ENCODE data around the gene FAM111B. TPM values are rescaled to one million over a fixed set of nuclear protein-coding genes. Genes with fewer than 3 reads are reported as not detected.
A peak's percentile ranks its signal among the peaks of the same experiment; 100 is the strongest.
"Not testable (repeated sequence)": the region's sequence is repeated elsewhere in the genome, so short reads cannot be mapped to it uniquely, and the experiment has no call there.

The FAM111B gene
- total RNA-seq, 4 donors from 2014 or later, result 0.19 to 2.2 (median 0.72) TPM

GRCh38 chr11:59112494-59112893 is 5.5 kb downstream of the FAM111B start:
- no peak for TF ChIP-seq POLR2A (IDR thresholded peaks at IDR 0.05)
- TF ChIP-seq, protein P1, sequence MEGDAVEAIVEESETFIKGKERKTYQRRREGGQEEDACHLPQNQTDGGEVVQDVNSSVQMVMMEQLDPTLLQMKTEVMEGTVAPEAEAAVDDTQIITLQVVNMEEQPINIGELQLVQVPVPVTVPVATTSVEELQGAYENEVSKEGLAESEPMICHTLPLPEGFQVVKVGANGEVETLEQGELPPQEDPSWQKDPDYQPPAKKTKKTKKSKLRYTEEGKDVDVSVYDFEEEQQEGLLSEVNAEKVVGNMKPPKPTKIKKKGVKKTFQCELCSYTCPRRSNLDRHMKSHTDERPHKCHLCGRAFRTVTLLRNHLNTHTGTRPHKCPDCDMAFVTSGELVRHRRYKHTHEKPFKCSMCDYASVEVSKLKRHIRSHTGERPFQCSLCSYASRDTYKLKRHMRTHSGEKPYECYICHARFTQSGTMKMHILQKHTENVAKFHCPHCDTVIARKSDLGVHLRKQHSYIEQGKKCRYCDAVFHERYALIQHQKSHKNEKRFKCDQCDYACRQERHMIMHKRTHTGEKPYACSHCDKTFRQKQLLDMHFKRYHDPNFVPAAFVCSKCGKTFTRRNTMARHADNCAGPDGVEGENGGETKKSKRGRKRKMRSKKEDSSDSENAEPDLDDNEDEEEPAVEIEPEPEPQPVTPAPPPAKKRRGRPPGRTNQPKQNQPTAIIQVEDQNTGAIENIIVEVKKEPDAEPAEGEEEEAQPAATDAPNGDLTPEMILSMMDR (IDR thresholded peaks at IDR 0.05), result no peak
- no peak overlapping the region for H3K4me3 ChIP-seq (ENCODE audit: low read depth, poor library complexity, severe bottlenecking)
- no peak for DNase-seq (ENCODE audit: low spot score in 2 of 2)
- intact Hi-C loops (cut with DNase I; ENCODE audit: low total_unique reads), result no loop called here
- WGBS, 2 donors, result 74 to 75% methylated on average over 2 of the region's 2 CpGs

- intact Hi-C loops (cut with DNase I; ENCODE audit: low total_unique reads), result no loop called here
- DNase-seq (ENCODE audit: low spot score in 2 of 2), result no peak
- WGBS, 2 donors, result 93 to 100% methylated on average over 3 of the region's 3 CpGs
- H3K4me3 ChIP-seq (ENCODE audit: low read depth, poor library complexity, severe bottlenecking), result no peak overlapping the region
- TF ChIP-seq, protein P1 (IDR thresholded peaks at IDR 0.05), result no peak
- no peak for TF ChIP-seq POLR2A (IDR thresholded peaks at IDR 0.05)
These were observed 7.3 kb downstream of the FAM111B start for GRCh38 chr11:59114344-59114743.

DNA sequence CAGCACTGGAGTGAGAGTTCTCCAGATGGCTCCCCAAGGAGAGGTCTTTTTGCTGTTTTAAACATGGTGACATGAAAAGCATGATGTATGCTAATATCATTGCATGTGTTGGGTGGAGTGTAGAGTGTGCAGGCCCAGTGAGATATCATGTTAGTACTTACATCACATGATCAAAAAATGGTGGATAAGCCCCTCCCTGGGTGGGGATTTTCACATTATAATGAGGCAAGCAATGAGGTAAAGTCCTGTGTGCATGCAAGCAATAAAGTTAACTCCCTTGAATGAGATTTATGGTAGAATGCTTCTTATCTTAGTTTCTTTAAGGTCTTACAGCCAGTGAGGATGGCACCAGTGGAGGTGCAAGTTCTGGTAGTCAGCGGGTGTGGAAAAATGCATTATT is 8.5 kb downstream of the FAM111B start:
- no peak overlapping the region for H3K4me3 ChIP-seq (ENCODE audit: low read depth, poor library complexity, severe bottlenecking)
- no peak for DNase-seq (ENCODE audit: low spot score in 2 of 2)
- intact Hi-C loops (cut with DNase I; ENCODE audit: low total_unique reads), result no loop called here
- TF ChIP-seq POLR2A (IDR thresholded peaks at IDR 0.05), result no peak
- TF ChIP-seq, protein P1 (IDR thresholded peaks at IDR 0.05), result no peak
- WGBS, 2 donors, result 90 to 100% methylated on average over 1 of the region's 1 CpG

DNA sequence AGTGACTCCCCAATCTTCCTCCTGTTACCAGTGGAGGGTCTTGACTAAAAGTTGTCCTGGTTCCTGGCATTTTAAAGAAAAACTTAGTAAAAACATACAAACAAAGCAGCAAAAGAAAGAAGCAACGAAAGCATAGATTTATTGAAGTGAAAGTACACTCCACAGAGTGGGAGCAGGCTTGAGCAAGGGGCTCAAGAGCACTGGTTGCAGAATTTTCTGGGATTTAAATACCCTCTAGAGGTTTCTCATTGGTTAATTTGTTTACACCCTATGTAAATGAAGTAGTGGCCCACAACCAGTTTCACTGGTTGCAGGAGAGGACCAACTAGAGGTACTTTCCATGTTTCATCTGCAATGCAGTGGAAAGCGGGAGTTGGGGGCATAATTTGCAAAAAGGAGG is 10.7 kb downstream of the FAM111B start:
- no peak for DNase-seq (ENCODE audit: low spot score in 2 of 2)
- WGBS, 2 donors, result 98 to 100% methylated on average over 2 of the region's 2 CpGs
- no peak for TF ChIP-seq POLR2A (IDR thresholded peaks at IDR 0.05)
- TF ChIP-seq, protein P1 (IDR thresholded peaks at IDR 0.05), result no peak
- no peak overlapping the region for H3K4me3 ChIP-seq (ENCODE audit: low read depth, poor library complexity, severe bottlenecking)
- intact Hi-C loops (cut with DNase I; ENCODE audit: low total_unique reads), result no loop called here

DNA sequence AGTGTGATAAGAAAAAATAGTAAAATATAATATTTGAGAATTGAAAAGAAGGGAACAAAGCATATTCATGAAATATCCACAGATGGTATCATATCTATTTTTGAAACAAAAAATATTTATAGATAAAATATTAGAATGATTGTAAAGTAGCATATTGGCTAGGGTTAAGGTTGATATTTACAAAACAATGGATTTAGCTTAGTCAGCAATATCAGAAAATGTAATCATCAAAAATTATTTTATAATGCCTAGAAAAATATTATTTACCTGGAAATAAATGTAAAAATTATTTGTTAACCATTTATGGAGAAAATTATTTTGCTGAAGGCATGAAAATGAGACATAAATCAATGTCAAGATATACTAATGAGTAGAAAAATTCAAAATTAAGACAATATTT is 12.8 kb downstream of the FAM111B start:
- no peak overlapping the region for H3K4me3 ChIP-seq (ENCODE audit: low read depth, poor library complexity, severe bottlenecking)
- intact Hi-C loops (cut with DNase I; ENCODE audit: low total_unique reads), result no loop called here
- no peak for TF ChIP-seq POLR2A (IDR thresholded peaks at IDR 0.05)
- TF ChIP-seq, protein P1 (IDR thresholded peaks at IDR 0.05), result no peak
- DNase-seq (ENCODE audit: low spot score in 2 of 2), result no peak

DNA sequence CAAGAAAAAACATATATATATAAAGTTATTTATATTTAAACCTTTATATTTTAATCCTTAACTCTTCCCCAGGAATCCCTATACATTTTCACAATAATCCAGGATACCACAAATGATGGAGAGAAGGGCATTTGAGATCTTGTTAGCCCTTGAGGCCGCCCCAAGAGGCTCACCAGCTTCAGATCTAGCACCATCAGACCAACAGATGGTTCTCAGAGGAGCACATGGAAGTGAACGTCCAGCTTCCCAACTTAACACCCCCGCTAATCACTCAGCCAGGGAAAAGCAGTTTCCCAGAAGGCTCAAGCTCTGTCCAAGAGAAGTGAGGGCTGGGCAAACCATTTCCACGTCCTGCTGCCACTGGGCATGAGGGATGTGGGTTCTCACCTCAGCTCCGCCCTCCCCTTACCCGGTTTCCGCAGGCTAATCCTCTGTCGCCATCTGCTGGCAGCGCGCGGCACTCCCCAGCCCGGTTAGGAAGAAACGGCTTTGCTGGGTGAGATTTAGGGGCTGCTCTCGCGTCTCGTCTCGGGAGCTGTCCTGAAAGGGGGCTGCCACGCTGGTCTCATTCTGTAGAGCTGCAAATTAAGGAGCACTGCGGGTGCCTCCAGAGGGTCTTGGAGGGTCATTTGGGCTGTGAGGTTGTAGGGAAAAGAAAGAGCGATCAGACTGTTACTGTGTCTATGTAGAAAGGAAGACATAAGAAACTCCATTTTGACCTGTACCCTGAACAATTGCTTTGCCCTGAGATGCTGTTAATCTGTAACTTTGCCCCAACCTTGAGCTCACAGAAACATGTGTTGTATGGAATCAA is 28.8 kb downstream of the FAM111B start:
- no peak for TF ChIP-seq POLR2A (IDR thresholded peaks at IDR 0.05)
- TF ChIP-seq, protein P1 (IDR thresholded peaks at IDR 0.05), result peak in 1 of 3 donors; percentile 68
- WGBS, 2 donors, result 13 to 21% methylated on average over 20 of the region's 20 CpGs
- intact Hi-C loops (cut with DNase I; ENCODE audit: low total_unique reads), result no loop called here
- DNase-seq (ENCODE audit: low spot score in 2 of 2), result peak; percentile 76 to 97
- no peak overlapping the region for H3K4me3 ChIP-seq (ENCODE audit: low read depth, poor library complexity, severe bottlenecking)

DNA sequence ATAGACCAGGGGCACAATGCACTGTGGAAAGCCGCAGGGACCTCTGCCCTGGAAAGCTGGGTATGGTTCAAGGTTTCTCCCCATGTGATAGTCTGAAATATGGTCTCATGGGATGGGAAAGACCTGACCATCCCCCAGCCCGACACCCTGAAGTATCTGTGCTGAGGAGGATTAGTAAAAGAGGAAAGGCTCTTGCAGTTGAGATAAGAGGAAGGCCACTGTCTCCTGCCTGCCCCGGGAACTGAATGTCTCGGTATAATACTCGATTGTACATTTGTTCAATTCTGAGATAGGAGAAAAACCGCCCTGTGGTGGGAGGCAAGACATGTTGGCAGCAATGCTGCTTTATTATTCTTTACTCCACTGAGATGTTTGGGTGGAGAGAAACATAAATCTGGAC is 29.5 kb downstream of the FAM111B start:
- DNase-seq (ENCODE audit: low spot score in 2 of 2); intact Hi-C loops (cut with DNase I; ENCODE audit: low total_unique reads); H3K4me3 ChIP-seq (ENCODE audit: low read depth, poor library complexity, severe bottlenecking): not testable (repeated sequence)
- WGBS, 2 donors, result 84 to 85% methylated on average over 6 of the region's 6 CpGs

Measured in lower leg skin (tissue), 4 donors.